Measurements from ENCODE around the gene DRG2.

- TF ChIP-seq, protein P1, sequence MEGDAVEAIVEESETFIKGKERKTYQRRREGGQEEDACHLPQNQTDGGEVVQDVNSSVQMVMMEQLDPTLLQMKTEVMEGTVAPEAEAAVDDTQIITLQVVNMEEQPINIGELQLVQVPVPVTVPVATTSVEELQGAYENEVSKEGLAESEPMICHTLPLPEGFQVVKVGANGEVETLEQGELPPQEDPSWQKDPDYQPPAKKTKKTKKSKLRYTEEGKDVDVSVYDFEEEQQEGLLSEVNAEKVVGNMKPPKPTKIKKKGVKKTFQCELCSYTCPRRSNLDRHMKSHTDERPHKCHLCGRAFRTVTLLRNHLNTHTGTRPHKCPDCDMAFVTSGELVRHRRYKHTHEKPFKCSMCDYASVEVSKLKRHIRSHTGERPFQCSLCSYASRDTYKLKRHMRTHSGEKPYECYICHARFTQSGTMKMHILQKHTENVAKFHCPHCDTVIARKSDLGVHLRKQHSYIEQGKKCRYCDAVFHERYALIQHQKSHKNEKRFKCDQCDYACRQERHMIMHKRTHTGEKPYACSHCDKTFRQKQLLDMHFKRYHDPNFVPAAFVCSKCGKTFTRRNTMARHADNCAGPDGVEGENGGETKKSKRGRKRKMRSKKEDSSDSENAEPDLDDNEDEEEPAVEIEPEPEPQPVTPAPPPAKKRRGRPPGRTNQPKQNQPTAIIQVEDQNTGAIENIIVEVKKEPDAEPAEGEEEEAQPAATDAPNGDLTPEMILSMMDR (IDR thresholded peaks at IDR 0.05 in 2 of 3, conservative IDR thresholded peaks at IDR 0.05 in 1 of 3; ENCODE audit: insufficient read depth in 2 of 3, low read depth in 1 of 3, low read length in 3 of 3) = no peak
- no peak for TF ChIP-seq ELF4 (CRISPR knock-in tag; IDR thresholded peaks at IDR 0.05)
- TF ChIP-seq FOXM1 (IDR thresholded peaks at IDR 0.05; ENCODE audit: low read depth) = no peak
- TF ChIP-seq FOXM1 (CRISPR knock-in tag; IDR thresholded peaks at IDR 0.05; ENCODE audit: low read depth) = no peak
- no peak for TF ChIP-seq PKNOX1 (IDR thresholded peaks at IDR 0.05)
- no peak for TF ChIP-seq E4F1 (CRISPR knock-in tag; IDR thresholded peaks at IDR 0.05; ENCODE audit: borderline replicate concordance)
- TF ChIP-seq ETS2 (tag; IDR thresholded peaks at IDR 0.05; ENCODE audit: borderline replicate concordance, poor library complexity, severe bottlenecking) = no peak
- no peak for TF ChIP-seq PURB (CRISPR knock-in tag; IDR thresholded peaks at IDR 0.05; ENCODE audit: low read depth)
- no peak for TF ChIP-seq DIDO1 (tag; IDR thresholded peaks at IDR 0.05; ENCODE audit: low read depth)
- no peak for TF ChIP-seq CBX8 (IDR thresholded peaks at IDR 0.05; ENCODE audit: borderline replicate concordance, extremely low read depth, low read depth, low read length, poor library complexity, severe bottlenecking)
- no peak for TF ChIP-seq IRF9 (tag; IDR thresholded peaks at IDR 0.05)
Measured at GRCh38 chr17:18089613-18090012, 1.9 kb downstream of the DRG2 start.
